Measurements from ENCODE around the gene SLC39A6.
"Not testable (repeated sequence)": the region's sequence is repeated elsewhere in the genome, so short reads cannot be mapped to it uniquely, and the experiment has no call there.

SLC39A6 gene

DNA sequence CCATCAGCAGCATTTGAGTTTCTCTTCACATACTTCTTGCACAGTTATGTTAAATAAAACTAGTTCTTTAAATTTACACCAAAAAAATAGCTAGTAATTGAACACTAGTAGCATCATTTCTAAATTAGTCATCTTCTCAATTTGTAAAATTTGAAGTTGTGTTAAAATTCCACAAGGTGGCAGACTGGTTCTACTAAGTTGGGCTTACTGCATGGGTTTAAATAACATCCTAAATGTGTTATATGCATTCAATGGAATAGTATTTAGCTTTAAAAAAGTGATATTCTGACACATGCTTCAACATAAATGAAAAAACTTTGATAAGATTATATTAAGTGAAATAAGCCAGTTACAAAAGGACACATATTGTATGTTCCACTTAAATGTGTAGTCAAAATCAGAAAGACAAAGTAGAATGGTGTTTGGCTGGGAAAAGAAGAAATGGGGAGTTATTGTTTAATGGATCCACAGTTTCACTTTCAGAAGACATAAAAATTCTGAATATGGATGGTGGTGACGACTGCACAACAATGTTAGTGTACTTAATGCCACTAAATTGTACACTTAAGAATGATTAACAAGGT is 33.1 kb downstream of the SLC39A6 start:
- DNase-seq, result peak; percentile 36 to 51

DNA sequence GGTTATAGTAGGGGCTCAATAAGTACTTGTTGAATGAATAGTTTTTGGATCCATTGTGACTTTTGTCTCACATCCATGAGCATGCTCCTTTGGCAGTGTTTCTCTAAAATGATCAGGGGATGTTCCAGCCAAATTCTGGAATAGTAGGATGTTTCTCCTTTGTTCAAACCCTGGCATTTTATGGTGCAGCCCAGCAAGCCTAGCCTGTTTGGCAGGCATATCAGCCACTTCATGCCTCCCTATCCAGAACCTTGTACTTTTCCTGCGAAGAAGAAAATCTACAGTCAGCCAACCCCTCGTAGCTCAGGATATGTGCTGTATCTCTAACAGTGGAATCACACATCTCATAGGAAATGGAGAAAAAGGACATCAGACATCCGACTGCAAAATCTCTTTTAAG is 34.7 kb downstream of the SLC39A6 start:
- DNase-seq, result no peak

DNA sequence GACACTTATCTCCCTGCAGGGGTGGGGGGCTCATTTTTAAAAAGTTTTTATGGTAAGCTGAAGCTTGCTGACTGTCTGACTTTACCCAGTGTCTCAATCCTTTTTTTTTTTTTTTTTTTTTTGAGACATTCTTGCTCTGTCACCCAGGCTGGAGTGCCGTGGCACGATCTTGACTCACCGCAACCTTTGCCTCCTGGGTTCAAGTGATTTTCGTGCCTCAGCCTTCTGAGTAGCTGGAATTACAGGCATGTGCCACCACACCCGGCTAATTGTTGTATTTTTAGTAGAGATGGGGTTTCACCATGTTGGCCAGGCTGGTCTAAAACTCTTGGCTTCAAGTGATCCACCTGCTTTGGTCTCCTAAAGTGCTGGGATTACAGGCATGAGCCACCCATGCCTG is 37.0 kb downstream of the SLC39A6 start:
- DNase-seq, result not testable (repeated sequence)

DNA sequence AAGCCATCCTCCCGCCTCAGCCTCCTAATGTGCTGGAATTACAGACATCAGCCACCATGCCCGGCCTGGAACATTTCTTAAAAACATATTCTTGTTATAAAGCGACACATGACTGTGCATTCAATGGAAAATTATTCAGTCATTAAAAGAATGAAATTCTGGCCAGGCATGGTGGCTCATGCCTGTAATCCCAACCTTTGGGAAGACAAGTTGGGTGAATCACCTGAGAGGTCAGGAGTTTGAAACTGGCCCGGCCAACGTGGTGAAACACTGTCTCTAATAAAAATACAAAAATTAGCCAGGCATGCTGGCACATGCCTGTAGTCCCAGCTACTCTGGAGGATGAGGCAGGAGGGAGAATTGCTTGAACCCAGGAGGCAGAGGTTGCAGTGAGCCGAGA is 40.1 kb downstream of the SLC39A6 start:
- DNase-seq, result no peak

DNA sequence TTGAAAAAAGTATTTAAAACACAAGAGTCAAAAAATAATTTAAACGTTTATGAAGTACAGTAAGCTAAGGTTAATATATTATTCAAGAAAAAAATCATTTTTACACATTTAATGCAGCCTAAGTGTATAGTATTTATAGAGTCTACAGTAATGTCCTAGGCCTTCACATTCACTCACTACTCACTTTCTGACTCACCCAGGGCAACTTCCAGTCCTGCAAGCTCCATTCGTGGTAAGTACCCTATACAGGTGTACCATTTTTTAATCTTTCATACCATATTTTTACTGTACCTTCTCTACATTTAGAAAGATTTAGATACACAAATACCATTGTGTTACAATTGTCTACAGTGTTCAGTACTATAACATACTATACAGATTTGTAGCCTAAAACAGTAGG is 40.9 kb downstream of the SLC39A6 start:
- no peak for DNase-seq

DNA sequence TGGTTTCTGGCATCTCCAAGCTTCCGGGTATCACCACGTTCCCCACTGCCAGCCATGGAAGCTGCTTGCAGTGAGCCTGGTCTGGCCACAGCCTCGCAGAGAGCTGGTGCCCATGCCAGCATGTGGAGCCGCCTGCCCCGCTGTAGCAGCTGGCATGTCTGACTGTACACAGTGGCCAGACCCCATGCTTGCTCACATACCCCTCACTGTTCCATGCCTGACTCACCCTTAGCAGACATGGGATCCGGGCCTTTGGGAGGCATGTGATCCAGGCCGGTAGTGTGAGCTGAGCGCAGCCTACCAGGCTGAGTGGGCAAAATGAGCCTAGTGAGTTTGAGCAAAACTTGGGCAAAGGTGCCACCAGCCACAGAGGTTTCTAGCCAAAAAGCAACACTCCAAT is 43.0 kb downstream of the SLC39A6 start:
- DNase-seq, result no peak

DNA sequence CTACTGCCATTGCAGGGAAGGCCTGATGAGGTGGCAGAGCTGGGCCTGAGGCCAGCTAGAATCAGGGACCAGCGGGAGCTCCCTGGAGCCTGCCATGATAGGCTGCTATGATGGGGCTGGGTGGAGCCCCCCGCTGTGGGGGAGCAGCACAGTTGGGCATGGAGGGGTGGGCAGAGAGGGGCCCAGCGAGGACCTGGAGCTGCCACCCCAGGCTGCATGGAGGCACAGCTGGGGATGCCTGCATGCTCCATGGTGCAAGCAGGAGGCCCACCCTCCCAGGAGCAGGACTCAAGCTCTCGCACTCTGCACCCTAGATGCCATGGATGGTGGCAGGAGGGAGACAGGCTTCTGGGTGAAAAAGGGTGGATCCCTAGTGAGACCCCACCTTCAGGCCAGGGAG is 43.9 kb downstream of the SLC39A6 start:
- DNase-seq, result no peak

DNA sequence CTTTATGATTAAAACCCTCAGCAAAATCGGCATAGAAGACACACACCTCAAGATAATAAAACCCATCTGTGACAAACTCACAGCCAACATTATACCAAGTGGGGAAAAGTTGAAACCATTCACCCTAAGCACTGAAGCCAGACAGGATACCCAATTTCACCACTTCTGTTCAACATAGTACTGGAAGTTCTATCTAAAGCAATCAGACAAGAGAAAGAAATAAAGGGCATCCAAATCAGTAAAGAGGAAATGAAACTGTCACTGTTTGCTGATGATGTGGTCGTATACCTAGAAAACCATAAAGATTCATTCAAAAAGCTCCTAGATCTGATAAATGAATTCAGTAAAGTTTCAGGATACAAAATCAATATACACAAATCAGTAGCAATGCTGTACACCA is 45.4 kb downstream of the SLC39A6 start:
- DNase-seq, result no peak

DNA sequence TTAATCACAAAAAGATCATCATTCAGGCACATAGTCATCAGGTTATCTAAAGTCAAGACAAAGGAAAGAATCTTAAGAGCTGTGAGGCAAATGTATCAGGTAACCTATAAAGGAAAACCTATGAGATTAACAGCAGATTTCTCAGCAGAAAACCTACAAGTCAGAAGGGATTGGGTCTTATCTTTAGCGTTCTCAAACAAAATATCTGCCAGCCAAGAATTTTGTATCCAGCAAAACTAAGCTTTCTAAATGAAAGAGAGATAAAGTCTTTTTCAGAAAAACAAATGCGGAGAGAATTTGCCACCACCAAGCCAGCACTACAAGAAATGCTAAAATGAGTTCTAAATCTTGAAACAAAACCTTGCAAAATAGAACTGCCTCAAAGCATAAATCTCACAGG is 48.0 kb downstream of the SLC39A6 start:
- not testable (repeated sequence) for DNase-seq

DNA sequence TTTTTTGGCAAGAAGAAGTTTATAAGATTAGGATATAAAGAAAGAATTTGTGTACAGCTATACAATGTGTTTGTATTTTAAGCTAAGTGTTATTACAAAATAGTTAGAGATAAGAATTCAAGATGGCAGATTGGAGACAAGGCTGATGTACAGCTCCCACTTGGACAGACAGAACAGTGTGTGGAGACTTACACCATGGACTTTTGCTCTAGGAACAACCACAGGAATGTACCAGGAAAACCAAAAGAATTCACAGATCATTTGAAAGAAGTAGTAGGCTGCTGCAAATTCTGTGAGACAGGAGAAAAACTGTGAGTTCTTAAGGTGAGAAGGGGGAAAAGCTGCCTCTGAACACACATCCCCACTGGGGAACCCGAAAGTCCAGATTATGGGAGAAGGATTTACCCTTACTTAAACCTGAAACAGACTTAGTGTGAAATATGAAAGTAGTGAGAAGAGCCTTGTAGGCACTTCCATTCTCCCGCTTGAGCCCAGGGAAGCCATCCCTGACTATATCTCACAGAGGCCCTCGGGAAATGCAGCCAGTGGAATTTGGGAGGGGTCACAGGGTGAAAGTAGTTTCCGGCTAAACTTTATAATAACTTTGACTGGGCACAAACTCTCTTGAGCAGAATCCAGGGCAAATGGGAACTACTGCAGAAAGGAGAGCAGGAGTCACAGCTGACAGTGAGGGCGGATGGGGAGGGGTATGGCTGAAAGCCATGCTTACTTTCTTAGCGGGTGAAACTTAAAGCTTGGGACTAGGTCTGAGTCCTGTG is 50.2 kb downstream of the SLC39A6 start:
- DNase-seq, result no peak

DNA sequence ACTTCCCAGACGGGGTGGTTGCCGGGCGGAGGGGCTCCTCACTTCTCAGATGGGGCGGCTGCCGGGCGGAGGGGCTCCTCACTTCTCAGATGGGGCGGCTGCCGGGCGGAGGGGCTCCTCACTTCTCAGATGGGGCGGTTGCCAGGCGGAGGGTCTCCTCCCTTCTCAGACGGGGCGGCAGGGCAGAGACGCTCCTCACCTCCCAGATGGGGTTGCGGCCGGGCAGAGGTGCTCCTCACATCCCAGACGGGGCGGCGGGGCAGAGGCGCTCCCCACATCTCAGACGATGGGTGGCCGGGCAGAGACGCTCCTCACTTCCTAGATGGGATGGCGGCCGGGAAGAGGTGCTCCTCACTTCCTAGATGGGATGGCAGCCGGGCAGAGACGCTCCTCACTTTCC is 51.4 kb downstream of the SLC39A6 start:
- not testable (repeated sequence) for DNase-seq

DNA sequence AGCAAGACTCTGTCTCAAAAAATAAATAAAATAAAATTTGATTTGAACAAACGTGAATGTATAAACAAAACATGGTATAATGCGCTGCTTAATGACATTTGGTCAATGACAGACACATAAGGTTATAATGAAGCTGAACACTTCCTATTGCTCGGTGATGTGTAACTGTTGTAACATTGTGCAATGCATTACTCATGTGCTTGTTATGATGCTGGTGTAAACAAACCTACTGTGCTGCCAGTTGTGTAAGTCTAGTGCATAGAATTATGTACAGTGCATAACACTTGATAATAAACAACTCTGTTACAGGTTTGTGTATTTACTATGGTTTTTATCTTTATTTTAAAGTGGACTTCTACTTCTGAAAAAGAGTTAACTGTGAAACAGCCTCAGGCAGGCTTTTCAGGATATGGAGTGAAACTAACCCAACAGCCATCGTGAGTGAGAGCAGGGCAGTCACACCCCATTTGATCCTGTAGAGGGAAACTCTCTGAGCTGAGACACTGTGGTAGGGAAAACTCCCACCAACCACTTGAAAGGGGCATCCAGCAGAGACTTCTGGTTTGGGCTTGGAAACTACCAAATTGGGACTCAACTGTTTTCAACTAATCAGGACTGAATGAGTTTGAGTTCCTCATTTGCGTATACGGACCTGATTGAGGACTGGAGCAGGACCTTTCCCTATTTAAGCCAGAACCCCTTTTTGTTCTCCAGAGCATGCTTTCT is 53.1 kb downstream of the SLC39A6 start:
- DNase-seq, result no peak

DNA sequence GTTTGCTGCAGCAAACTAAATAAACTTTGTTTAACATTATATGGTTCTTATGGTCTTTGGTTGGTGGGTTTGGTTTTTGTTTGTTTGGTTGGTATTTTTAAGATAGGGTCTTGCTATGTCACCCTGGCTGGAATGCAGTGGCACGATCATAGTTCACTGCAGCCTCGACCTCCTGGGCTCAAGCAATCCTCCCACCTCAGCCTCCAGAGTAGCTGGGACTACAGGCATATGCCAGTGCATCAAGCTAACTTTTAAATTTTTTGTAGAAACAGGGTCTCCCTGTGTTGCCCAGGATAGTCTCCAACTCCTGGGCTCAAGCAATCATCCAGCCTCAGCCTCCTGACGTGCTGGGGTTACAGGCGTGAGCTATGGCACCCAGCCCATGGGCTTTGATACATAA is 54.7 kb downstream of the SLC39A6 start:
- DNase-seq, result no peak

DNA sequence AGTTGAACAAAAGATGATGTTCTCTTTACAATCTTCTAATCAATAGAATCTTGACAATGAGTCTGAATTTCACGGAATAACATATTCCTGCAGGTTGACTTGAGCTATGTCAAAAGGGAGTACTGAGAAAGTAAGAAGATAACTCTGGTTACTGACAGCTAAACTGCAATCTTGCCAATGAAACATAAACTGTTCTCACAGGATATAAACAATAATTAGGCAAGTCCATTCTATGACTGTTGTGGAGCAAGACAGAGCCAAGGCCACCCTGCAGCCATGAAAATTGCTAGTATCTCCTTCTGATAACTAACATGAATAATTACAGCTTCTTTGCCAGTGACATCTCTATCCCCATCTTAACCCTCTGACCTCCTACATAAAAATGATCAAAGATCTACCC is 55.5 kb downstream of the SLC39A6 start:
- DNase-seq, result no peak

DNA sequence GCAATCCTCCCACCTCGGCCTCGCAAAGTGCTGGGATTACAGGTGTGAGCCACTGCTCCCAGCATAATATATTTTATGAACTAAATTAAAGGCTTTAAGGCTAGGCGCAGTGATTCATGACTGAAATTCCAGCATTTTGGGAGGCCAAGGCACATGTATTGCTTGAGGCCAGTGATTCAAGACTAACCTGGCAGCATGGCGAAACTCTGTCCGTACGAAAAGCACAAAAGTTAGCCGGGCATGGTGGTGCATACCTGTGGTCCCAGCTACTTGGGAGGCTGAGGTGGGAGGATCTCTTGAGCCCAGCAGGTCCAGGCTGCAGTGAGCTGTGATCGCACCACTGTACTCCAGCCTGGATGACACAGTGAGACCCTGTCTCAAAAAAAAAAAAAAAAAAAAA is 56.7 kb downstream of the SLC39A6 start:
- not testable (repeated sequence) for DNase-seq

DNA sequence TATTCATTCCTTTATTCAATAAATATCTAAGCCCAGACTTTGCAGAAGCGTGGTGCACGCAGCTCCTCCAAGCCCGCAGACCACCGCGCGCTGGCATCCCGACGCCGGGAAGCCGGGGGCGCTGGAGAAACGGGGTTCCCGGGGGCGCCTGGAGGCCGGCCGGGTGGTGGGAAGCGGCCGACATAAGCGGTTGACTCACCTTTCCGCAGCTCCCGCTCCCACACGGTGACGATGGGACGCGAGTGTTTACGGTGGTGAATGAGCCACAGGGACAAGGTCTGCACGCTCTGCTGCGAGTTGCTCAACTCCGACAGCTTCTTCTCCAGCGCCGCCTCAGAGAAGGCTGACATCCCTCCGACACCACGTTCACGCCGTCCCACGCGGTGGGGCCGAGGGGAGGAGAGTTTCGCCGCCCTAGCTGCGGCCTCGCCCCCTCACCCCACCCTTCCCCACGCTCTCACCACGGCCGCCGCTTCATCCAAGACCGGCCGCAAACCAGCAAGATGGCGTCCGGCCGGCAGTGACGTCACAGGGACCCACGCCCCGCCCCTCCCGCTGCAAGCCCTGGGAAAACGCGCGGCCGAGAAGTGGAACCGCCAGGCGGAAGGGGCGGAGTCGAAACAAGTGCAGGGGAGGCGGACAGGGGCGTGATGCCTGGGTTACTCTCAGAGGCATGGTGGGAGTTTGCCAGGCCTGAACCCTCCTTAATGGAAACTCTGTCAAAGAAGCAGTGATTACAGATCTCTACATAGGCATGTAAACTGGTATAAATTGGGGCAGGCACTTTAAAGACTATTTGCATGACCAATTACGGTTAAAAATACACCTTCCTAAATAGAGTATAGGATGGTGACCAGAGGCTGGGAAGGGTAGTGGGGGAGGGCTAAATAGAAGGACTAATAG is 61.8 kb downstream of the SLC39A6 start, which contains the start of gene RPRD1A:
TSS of gene RPRD1A (minus strand) at position 505 of the 903 bp plus-strand sequence. CDS start at position 350, 155 bp downstream.
- peak; percentile 94 for DNase-seq

DNA sequence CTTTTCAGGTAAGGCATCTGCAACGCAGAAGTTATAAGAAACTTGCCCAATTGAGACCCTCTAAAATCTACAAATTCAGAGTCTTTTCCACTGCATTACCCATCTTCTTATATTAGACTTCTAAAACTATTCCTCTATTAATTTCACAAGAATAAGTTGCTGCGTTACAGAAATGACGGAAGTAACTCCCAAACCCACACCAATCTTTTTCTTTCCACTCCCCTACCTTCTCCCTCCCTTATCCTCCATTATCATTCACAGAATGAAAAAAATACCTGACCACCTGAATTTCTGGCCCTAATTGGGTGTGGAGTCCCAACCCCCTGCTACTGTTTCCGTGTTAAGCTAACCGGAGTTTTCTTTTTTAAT is 62.5 kb downstream of the SLC39A6 start:
- DNase-seq, result no peak

DNA sequence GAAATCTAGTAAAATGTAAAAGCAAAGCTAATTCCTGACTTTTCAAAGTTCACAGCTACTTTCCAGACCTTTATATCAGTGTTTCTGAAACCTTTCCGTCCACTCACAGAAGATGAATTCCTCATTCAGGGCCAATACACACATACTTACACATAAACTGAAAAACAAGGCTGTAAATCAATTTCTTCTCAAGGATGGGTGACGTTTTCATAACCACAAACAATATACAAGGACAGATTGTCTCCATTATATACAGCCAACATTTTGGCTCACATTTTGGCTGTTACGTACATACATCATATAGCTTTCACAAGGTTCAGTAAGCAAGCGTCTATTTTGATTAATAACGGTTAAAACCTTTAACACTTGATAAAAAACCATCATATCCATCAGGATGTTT is 63.1 kb downstream of the SLC39A6 start:
- DNase-seq, result no peak

DNA sequence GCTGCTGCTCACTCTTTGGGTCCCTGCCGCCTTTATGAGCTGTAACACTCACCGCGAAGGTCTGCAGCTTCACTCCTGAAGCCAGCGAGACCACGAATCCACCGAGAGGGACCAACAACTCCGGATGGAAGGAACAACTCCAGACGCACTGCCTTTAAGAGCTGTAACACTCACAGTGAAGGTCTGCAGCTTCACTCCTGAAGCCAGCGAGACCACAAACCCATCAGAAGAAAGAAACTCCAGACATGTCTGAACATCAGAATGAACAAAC is 64.4 kb downstream of the SLC39A6 start:
- not testable (repeated sequence) for DNase-seq

DNA sequence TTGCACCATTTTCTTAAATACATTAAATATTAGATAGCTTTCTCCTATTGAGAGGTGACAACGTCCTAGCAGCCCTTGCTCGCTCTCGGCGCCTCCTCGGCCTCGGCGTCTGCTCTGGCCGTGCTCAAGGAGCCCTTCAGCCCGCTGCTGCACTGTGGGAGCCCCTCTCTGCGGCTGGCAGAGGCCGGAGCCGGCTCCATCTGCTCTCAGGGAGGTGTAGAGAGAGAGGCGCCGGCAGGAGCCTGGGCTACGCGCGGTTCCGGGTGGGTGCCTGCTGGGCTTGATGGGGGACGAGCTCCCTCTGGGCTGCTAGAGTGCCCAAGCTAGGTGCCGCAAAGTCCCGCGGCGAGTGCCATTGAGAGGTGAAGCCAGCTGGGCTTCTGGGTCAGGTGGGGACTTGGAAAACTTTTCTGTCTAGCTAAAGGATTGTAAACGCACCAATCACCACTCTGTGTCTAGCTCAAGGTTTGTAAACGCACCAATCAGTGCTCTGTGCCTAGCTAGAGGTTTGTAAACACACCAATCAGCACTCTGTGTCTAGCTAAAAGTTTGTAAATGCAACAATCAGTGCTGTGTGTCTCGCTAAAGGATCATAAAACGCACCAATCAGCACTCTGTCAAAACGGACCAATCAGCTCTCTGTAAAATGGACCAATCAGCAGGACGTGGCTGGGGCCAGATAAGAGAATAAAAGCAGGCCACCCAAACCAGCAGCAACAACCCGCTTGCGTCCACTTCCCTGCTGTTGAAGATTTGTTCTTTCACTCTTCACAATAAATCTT is 64.9 kb downstream of the SLC39A6 start:
- no peak for DNase-seq

DNA sequence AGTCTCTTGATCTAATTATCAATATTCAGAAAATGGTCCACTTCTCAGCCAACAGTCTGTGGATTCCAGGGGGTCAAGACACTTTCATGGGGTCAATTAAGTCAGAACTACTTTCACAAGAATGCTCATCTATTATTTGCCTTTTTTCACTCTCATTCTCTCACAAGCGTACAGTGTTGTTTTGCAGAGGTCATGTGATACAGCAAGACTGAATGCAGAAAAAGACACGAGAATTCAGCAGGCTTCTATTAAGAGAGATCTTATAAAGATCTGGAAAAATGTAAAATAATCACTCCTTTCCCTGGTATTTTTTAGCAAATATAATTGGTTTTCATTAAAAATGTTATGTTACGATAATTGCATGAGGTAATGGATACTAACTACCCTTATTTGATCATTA is 70.5 kb downstream of the SLC39A6 start:
- no peak for DNase-seq
